ENCODE measurements around the gene ATP6V1C2.
"Not testable (repeated sequence)": the region's sequence is repeated elsewhere in the genome, so short reads cannot be mapped to it uniquely, and the experiment has no call there.

ATP6V1C2 gene

GRCh38 chr2:10786240-10786982 is 65.0 kb downstream of the ATP6V1C2 start:
- no peak for DNase-seq (ENCODE audit: low spot score)

- no peak for DNase-seq (ENCODE audit: low spot score)
Observed at GRCh38 chr2:10787176-10787968, 65.9 kb downstream of the ATP6V1C2 start.

- DNase-seq (ENCODE audit: low spot score), result no peak
Observed at GRCh38 chr2:10788855-10789254, 67.4 kb downstream of the ATP6V1C2 start.

- no peak for DNase-seq (ENCODE audit: low spot score)
Observed at GRCh38 chr2:10790228-10790973, 69.0 kb downstream of the ATP6V1C2 start.

GRCh38 chr2:10792001-10792634 is 70.7 kb downstream of the ATP6V1C2 start:
- no peak for DNase-seq (ENCODE audit: low spot score)

- DNase-seq (ENCODE audit: low spot score), result no peak
Observed at GRCh38 chr2:10792660-10793400, 71.4 kb downstream of the ATP6V1C2 start.

GRCh38 chr2:10793816-10794215 is 72.4 kb downstream of the ATP6V1C2 start:
- no peak for DNase-seq (ENCODE audit: low spot score)

- no peak for DNase-seq (ENCODE audit: low spot score)
Observed at GRCh38 chr2:10794876-10795275, 73.4 kb downstream of the ATP6V1C2 start.

GRCh38 chr2:10795508-10796046 is 74.1 kb downstream of the ATP6V1C2 start:
- no peak for DNase-seq (ENCODE audit: low spot score)

- no peak for DNase-seq (ENCODE audit: low spot score)
Observed at GRCh38 chr2:10796703-10797102, 75.3 kb downstream of the ATP6V1C2 start.

GRCh38 chr2:10798783-10799182 is 77.4 kb downstream of the ATP6V1C2 start:
- no peak for DNase-seq (ENCODE audit: low spot score)

- no peak for DNase-seq (ENCODE audit: low spot score)
Observed at GRCh38 chr2:10800163-10800562, 78.7 kb downstream of the ATP6V1C2 start.

GRCh38 chr2:10802657-10803056 is 81.2 kb downstream of the ATP6V1C2 start:
- DNase-seq (ENCODE audit: low spot score), result no peak

- DNase-seq (ENCODE audit: low spot score), result not testable (repeated sequence)
Observed at GRCh38 chr2:10805990-10806389, 84.6 kb downstream of the ATP6V1C2 start.

- no peak for DNase-seq (ENCODE audit: low spot score)
Observed at GRCh38 chr2:10806543-10806942, 85.1 kb downstream of the ATP6V1C2 start.

- DNase-seq (ENCODE audit: low spot score), result peak; percentile 38
Observed at GRCh38 chr2:10810202-10811161, 89.1 kb downstream of the ATP6V1C2 start.

GRCh38 chr2:10811517-10811916 is 90.1 kb downstream of the ATP6V1C2 start:
- no peak for DNase-seq (ENCODE audit: low spot score)

- peak; percentile 99 for DNase-seq (ENCODE audit: low spot score)
Observed at GRCh38 chr2:10812362-10813162, 91.1 kb downstream of the ATP6V1C2 start, which contains the start of gene PDIA6. TSS of gene PDIA6 (minus strand) at chr2:10812785. CDS start at chr2:10812696, 89 bp downstream.

Data from AG08396 (cell line).